Psoas muscle (tissue), 8 donors: Measurements from ENCODE around the gene PHLPP1. TPM values are rescaled to one million over a fixed set of nuclear protein-coding genes. Genes with fewer than 3 reads are reported as not detected.

Experiments
- ATAC-seq, 4 donors: fragments of 200-7000 bp; cut with Tn5 transposase; one replicate each; pipeline ENCODE4 v1.9.1; 2020; ENCODE audit warnings: moderate library complexity in 3 of 4, mild to moderate bottlenecking in 2 of 4
- DNase-seq, 2 donors: peaks; one replicate each; pipeline ENCODE4 v3.0.0-alpha.2; 2020
- H3K27ac ChIP-seq: fragments of 200-600 bp; one replicate; pipeline ENCODE4 v1.8.0; 2022
- H3K27me3 ChIP-seq, 3 donors: fragments of 200-600 bp in 1 of 3; one replicate each; pipeline versions ENCODE4 v1.6.1 to v1.8.0; 2013 to 2022; ENCODE audit warnings: low read length in 2 of 3, mild to moderate bottlenecking in 2 of 3, moderate library complexity in 1 of 3; ENCODE audit not compliant: insufficient read depth in 3 of 3
- H3K36me3 ChIP-seq, 2 donors: fragments of 200-600 bp in 1 of 2; one replicate each; pipeline versions ENCODE4 v1.6.1 to v1.8.0; 2013 to 2022; ENCODE audit warnings: low read depth in 1 of 2, mild to moderate bottlenecking in 1 of 2, moderate library complexity in 1 of 2; ENCODE audit not compliant: insufficient read depth in 1 of 2
- H3K4me1 ChIP-seq: fragments of 200-600 bp; one replicate; pipeline ENCODE4 v1.8.0; 2022
- H3K4me3 ChIP-seq: fragments of 200-600 bp; one replicate; pipeline ENCODE4 v1.8.0; 2022; ENCODE audit warnings: mild to moderate bottlenecking
- H3K9me3 ChIP-seq: fragments of 200-600 bp; one replicate; pipeline ENCODE4 v1.8.0; 2022
- WGBS, 3 donors: extraction: QIAGEN DNeasy Blood & Tissue Kit; methylation state at CpG; one replicate each; pipeline versions ENCODE4 v1.1.6 to v1.1.7; 2013; 5-methylcytosine and 5-hydroxymethylcytosine counted together
- intact Hi-C, 2 donors: fragments of 100-400 bp; cut with DNase I; formaldehyde crosslinking; loops; one replicate each; pipeline versions ENCODE4 v1.11.0 to v1.14.2; 2022
- polyA plus RNA-seq, 3 donors: library from polyadenylated mRNA; stranded (reverse); fragments of 200-250 nt; gene quantifications; one replicate each; pipeline ENCODE4 v1.2.3, GENCODE V29; 2013
- total RNA-seq, 4 donors: library from RNA; stranded (reverse); fragmentation: NEBNext Ultra II Directional in 2 of 4; extraction: Animal tissue kit (Norgen Biotek cat#: 25700) in 2 of 4; gene quantifications; one replicate each; pipeline versions ENCODE4 v1.2.1 to v1.2.4, GENCODE V29; 2021 to 2023
- TF ChIP-seq, protein P1 (sequence below): fragments of 200-600 bp; IDR thresholded peaks from one replicate; pipeline ENCODE4 v1.8.0; 2022; ENCODE audit warnings: antibody characterized with exemption
- donor health status: healthy with polysubstance abuse.
- donor health status: DM: no; HTN: no; CAD: no; lungs with moderate emphysema.
- donor health status: Bipolar disorder and iron deficiency.
- donor health status: healthy.
- donor health status: DM: yes; HTN: yes; CAD: no.
- donor health status: DM: no; HTN: no; CAD: no.
- donor health status: DM: no; HTN: no; CAD: no.
- donor health status: DM: yes; HTN: yes; CAD: no.

The PHLPP1 gene
- total and polyA plus RNA-seq, 7 donors, result 0.79 to 6.4 (median 3.5) TPM

DNA sequence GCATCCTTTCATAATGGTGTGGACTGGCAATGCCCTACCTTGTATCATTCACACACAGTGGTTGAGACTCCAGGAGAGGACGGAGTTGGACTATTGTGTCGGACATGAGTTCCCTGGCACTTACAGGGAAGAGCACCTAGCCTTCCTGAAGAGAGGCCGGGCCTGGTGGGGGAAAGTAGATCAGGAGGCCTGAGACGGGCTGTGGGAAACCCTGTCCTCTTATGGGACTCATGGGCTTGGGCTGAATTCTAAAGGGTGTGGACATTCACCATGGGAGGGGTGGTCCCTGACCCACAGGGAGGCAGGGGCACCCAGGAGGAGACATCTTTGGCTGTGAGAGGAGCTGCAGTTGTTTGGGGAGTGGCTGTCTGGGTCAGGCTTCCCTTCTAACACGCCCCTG lies 286.5 kb downstream of the PHLPP1 start:
- TF ChIP-seq, protein P1, sequence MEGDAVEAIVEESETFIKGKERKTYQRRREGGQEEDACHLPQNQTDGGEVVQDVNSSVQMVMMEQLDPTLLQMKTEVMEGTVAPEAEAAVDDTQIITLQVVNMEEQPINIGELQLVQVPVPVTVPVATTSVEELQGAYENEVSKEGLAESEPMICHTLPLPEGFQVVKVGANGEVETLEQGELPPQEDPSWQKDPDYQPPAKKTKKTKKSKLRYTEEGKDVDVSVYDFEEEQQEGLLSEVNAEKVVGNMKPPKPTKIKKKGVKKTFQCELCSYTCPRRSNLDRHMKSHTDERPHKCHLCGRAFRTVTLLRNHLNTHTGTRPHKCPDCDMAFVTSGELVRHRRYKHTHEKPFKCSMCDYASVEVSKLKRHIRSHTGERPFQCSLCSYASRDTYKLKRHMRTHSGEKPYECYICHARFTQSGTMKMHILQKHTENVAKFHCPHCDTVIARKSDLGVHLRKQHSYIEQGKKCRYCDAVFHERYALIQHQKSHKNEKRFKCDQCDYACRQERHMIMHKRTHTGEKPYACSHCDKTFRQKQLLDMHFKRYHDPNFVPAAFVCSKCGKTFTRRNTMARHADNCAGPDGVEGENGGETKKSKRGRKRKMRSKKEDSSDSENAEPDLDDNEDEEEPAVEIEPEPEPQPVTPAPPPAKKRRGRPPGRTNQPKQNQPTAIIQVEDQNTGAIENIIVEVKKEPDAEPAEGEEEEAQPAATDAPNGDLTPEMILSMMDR, result no peak
- no peaks in the 10 kb centered on the region for H3K9me3 ChIP-seq
- no peaks in the 10 kb centered on the region for H3K27me3 ChIP-seq
- 95 to 100% (median 96%) methylated on average over 5 of the region's 5 CpGs for WGBS, 3 donors
- DNase-seq (no peak), ATAC-seq (no peak)
- intact Hi-C loops, result no loop called here
- no peaks in the 10 kb centered on the region for H3K4me1 ChIP-seq
- H3K36me3 ChIP-seq, result no peaks in the 10 kb centered on the region
- no peak overlapping the region for H3K4me3 ChIP-seq
- H3K27ac ChIP-seq, result no peak overlapping the region

DNA sequence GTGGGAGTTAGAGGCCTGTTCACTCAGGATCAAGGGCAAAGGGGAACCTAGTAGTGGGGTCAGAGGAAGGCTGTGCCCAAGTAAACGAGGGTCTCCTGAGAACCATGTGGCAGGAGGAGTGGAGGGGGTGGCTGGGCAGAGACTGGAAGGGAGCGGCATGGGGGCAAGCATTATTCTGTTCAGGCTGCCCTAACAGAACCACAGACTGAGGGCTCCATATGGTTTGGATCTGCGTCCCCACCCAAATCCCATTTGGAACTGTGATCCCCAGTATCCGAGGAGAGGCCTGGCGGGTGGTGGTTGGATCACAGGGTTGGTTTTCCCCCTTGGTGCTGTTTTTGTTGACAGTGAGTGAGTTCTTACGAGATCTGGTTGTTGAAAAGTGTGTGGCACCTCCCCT lies 287.0 kb downstream of the PHLPP1 start:
- H3K36me3 ChIP-seq, result no peaks in the 10 kb centered on the region
- no peaks in the 10 kb centered on the region for H3K4me1 ChIP-seq
- DNase-seq (no peak), ATAC-seq (no peak)
- intact Hi-C loops, result no loop called here
- H3K27ac ChIP-seq, result no peak overlapping the region
- 89 to 98% (median 92%) methylated on average over 6 of the region's 6 CpGs for WGBS, 3 donors
- TF ChIP-seq, protein P1, result no peak
- no peak overlapping the region for H3K4me3 ChIP-seq
- no peaks in the 10 kb centered on the region for H3K9me3 ChIP-seq
- no peaks in the 10 kb centered on the region for H3K27me3 ChIP-seq

DNA sequence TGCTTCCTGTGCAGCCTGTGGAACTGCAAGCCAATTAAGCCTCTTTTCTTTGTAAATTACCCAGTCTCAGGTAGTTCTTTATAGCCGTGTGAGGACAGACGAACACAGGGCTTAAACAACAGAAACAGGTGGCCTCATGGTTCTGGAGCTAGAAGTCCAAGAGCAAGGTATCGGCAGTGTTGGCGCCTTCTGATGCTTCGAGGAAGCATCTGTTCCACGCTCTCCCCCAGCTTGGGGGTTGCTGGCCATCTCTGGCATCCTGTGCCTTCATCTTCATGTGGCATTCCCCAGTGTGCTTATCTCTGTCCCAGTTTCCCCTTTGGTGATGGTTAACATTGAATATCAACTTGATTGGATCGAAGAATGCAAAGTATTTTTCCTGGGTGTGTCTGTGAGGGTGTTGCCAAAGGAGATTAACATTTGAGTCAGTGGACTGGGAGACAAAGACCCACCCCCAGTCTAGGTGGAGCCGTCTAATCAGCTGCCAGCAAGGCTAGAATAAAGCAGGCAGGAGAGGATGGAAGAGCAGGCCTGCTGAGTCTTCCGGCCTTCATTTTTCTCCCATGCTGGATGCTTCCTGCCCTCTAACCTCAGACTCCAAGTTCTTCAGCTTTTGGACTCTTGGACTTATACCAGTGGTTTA lies 287.6 kb downstream of the PHLPP1 start:
- TF ChIP-seq, protein P1, result no peak
- no peak overlapping the region for H3K27ac ChIP-seq
- no peaks in the 10 kb centered on the region for H3K9me3 ChIP-seq
- no peak for ATAC-seq
- intact Hi-C loops, result no loop called here
- no peak for DNase-seq
- no peaks in the 10 kb centered on the region for H3K4me1 ChIP-seq
- no peaks in the 10 kb centered on the region for H3K27me3 ChIP-seq
- no peaks in the 10 kb centered on the region for H3K36me3 ChIP-seq
- WGBS, 3 donors, result 84 to 87% (median 85%) methylated on average over 9 of the region's 9 CpGs
- no peak overlapping the region for H3K4me3 ChIP-seq

DNA sequence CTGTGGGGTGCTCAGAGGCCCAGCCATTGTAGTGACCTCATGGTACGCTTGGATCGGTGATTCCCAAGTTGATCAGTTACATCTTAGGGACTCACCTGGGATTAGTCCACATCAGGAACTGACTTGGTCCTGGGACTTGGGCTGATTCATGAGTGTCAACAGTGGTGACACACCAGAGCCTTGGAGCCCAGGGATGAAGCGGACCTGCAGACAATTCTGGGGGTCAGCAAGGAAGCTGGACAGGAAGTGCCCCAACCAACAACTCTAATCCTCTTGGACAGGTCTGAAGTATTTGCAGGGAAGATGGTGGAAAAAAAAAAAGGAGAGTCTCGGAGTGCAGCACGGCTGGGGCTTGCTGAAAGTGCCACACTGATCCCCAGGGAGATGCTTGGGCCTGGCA lies 288.6 kb downstream of the PHLPP1 start:
- intact Hi-C loops, result no loop called here
- H3K27ac ChIP-seq, result no peak overlapping the region
- no peaks in the 10 kb centered on the region for H3K4me1 ChIP-seq
- H3K27me3 ChIP-seq, result no peaks in the 10 kb centered on the region
- WGBS, 3 donors, result 90 to 98% (median 92%) methylated on average over 5 of the region's 5 CpGs
- no peaks in the 10 kb centered on the region for H3K9me3 ChIP-seq
- no peak for ATAC-seq
- DNase-seq, result no peak
- H3K36me3 ChIP-seq, result no peaks in the 10 kb centered on the region
- H3K4me3 ChIP-seq, result no peak overlapping the region
- TF ChIP-seq, protein P1, result no peak
